A549 (cell line): ENCODE measurements around the gene TRIM39. TPM values are rescaled to one million over a fixed set of nuclear protein-coding genes. Genes with fewer than 3 reads are reported as not detected.
"Not testable (repeated sequence)": the region's sequence is repeated elsewhere in the genome, so short reads cannot be mapped to it uniquely, and the experiment has no call there.

Experiments used
- ATAC-seq, 2 experiments: fragments of 200-7000 bp in 1 of 2; fragments of >200 bp in 1 of 2; cut with Nextera tagmentation in 1 of 2; cut with Tn5 transposase in 1 of 2; 3 replicates each; pipeline versions ENCODE4 v1.8.0 to v1.9.1; 2018 to 2020; ENCODE audit warnings: mild to moderate bottlenecking in 1 of 2, moderate library complexity in 1 of 2
- CTCF ChIA-PET: fragments of 300-600 bp; sonication (Branson Sonifier 250); formaldehyde crosslinking; extraction: SDS; loops from one replicate; lab custom pipeline; 2021; ENCODE audit warnings: antibody characterized with exemption, inconsistent platforms; lab: Yijun Ruan, JAX
- POLR2A ChIA-PET: fragments of 350-600 bp; formaldehyde crosslinking; extraction: SDS; loops from one replicate; lab custom pipeline; 2021; ENCODE audit warnings: antibody characterized with exemption, inconsistent platforms; lab: Yijun Ruan, JAX
- DNase-seq, 2 experiments: peaks; one replicate each; pipeline versions ENCODE4 v3.0.0 to v3.0.0-alpha.2; 2011 to 2016; ENCODE audit warnings: low read depth in 1 of 2, low spot score in 1 of 2
- FAIRE-seq: peaks from 2 replicates; lab custom pipeline; 2011; peaks lifted over from hg19 to GRCh38; lab: Jason Lieb, UNC
- H3K27ac ChIP-seq, 2 experiments: fragments of >200 bp; sonication (Bioruptor Twin); formaldehyde crosslinking; 3 replicates each; pipeline ENCODE4 v1.5.1; 2016 to 2017
- H3K4me1 ChIP-seq: fragments of >200 bp; sonication (Bioruptor Twin); formaldehyde crosslinking; 3 replicates; pipeline ENCODE4 v1.6.1; 2016
- H3K4me2 ChIP-seq: fragments of >200 bp; sonication (Bioruptor Twin); formaldehyde crosslinking; 3 replicates; pipeline ENCODE4 v1.6.1; 2016
- H3K4me3 ChIP-seq: fragments of >200 bp; sonication (Bioruptor Twin); formaldehyde crosslinking; 3 replicates; pipeline ENCODE4 v1.5.1; 2016
- H3K9me3 ChIP-seq: fragments of >200 bp; sonication (Bioruptor Twin); formaldehyde crosslinking; 3 replicates; pipeline ENCODE4 v1.6.1; 2016
- CEBPB ChIP-seq, 2 experiments: fragments of >200 bp in 1 of 2; sonication (Bioruptor Twin) in 1 of 2; formaldehyde crosslinking in 1 of 2; IDR thresholded peaks; 2 replicates each; pipeline ENCODE4 v1.6.1; 2012 to 2016
- CHD4 ChIP-seq: fragments of 200-600 bp; sonication (generic); IDR thresholded peaks from 2 replicates; pipeline ENCODE4 v1.6.1; 2016; ENCODE audit warnings: antibody characterized with exemption, mild to moderate bottlenecking, borderline replicate concordance
- EHF ChIP-seq: fragments of 250-450 bp; sonication (Bioruptor Pico); IDR thresholded peaks from 2 replicates; pipeline ENCODE4 v1.5.0; 2020; ENCODE audit warnings: mild to moderate bottlenecking
- FOSB ChIP-seq: fragments of 250-450 bp; sonication (Bioruptor Pico); IDR thresholded peaks from 2 replicates; pipeline ENCODE4 v1.5.0; 2020; ENCODE audit warnings: mild to moderate bottlenecking, moderate library complexity
- FOXS1 ChIP-seq: fragments of 250-450 bp; sonication (Bioruptor Pico); IDR thresholded peaks from 2 replicates; pipeline ENCODE4 v1.5.0; 2020; ENCODE audit warnings: mild to moderate bottlenecking, moderate library complexity
- HDAC2 ChIP-seq: fragments of 200-600 bp; sonication (generic); IDR thresholded peaks from 2 replicates; pipeline ENCODE4 v1.6.1; 2016
- HEYL ChIP-seq: fragments of 250-450 bp; sonication (Bioruptor Pico); IDR thresholded peaks from 2 replicates; pipeline ENCODE4 v1.8.0; 2021; ENCODE audit warnings: mild to moderate bottlenecking, moderate library complexity
- HOXA7 ChIP-seq: fragments of 250-450 bp; sonication (Bioruptor Pico); IDR thresholded peaks from 2 replicates; pipeline ENCODE4 v1.5.0; 2020; ENCODE audit warnings: mild to moderate bottlenecking, moderate library complexity
- JUN ChIP-seq, 2 experiments: fragments of >200 bp; sonication (Bioruptor Twin); formaldehyde crosslinking; IDR thresholded peaks; 2 replicates in 1 of 2; 3 replicates in 1 of 2; pipeline ENCODE4 v1.6.1; 2016 to 2017
- MAFK ChIP-seq: fragments of 450-650 bp; IDR thresholded peaks from 2 replicates; pipeline ENCODE4 v1.6.1; 2014; ENCODE audit not compliant: partially characterized antibody
- PHF8 ChIP-seq: fragments of 200-600 bp; sonication (generic); IDR thresholded peaks from 2 replicates; pipeline ENCODE4 v1.6.1; 2016; ENCODE audit warnings: low read depth, mild to moderate bottlenecking, antibody characterized with exemption, moderate library complexity, borderline replicate concordance
- POLR2AphosphoS2 ChIP-seq: conservative IDR thresholded peaks from 2 replicates; pipeline ENCODE4 v1.6.1; 2012; ENCODE audit warnings: low read length, improper control_type of control experiment, inconsistent platforms
- RCOR1 ChIP-seq: fragments of 150-350 bp; IDR thresholded peaks from 2 replicates; pipeline ENCODE4 v1.6.1; 2014; ENCODE audit warnings: antibody characterized with exemption, low read length, low read depth
- RFX5 ChIP-seq: fragments of 450-650 bp; IDR thresholded peaks from 2 replicates; pipeline ENCODE4 v1.7.1; 2014; ENCODE audit warnings: antibody characterized with exemption, mild to moderate bottlenecking, moderate library complexity
- RNF2 ChIP-seq: fragments of 200-600 bp; sonication (generic); IDR thresholded peaks from 2 replicates; pipeline ENCODE4 v1.6.1; 2016; ENCODE audit warnings: low read depth, mild to moderate bottlenecking, antibody characterized with exemption, moderate library complexity, borderline replicate concordance
- SMC3 ChIP-seq: fragments of >200 bp; sonication (Bioruptor Twin); formaldehyde crosslinking; IDR thresholded peaks from 3 replicates; pipeline ENCODE4 v1.6.1; 2018; ENCODE audit warnings: inconsistent platforms
- SREBF2 ChIP-seq: fragments of 450-650 bp; IDR thresholded peaks from 2 replicates; pipeline ENCODE4 v1.6.1; 2014; ENCODE audit warnings: mild to moderate bottlenecking, moderate library complexity
- ZC3H11A ChIP-seq: fragments of 450-650 bp; IDR thresholded peaks from 2 replicates; pipeline ENCODE4 v1.6.1; 2014; ENCODE audit warnings: antibody characterized with exemption, mild to moderate bottlenecking
- WGBS: methylation state at CpG from one replicate; pipeline ENCODE4 v1.1.6; 2017; ENCODE audit errors: missing lambda C conversion rate; 5-methylcytosine and 5-hydroxymethylcytosine counted together
- polyA plus RNA-seq, 4 experiments: library from polyadenylated mRNA; depleted of rRNA in 3 of 4; stranded (reverse); fragments of >200 nt; fragmentation: RNase III in 1 of 4; extraction: RNeasy Plus Mini Kit Qiagen cat#74134 plus additional on column Dnase treatment in 1 of 4; gene quantifications; 2 replicates in 3 of 4; 3 replicates in 1 of 4; pipeline ENCODE4 v1.2.3, GENCODE V29; 2011 to 2017
- TF ChIP-seq, protein P1 (sequence below): fragments of 150-350 bp; IDR thresholded peaks from 2 replicates; pipeline ENCODE4 v1.6.1; 2014; ENCODE audit warnings: low read depth, mild to moderate bottlenecking, low read length
- TF ChIP-seq, protein P2 (sequence below): IDR thresholded peaks from 2 replicates; pipeline ENCODE4 v1.6.1; 2012
- TF ChIP-seq, protein P3 (sequence below): IDR thresholded peaks from 2 replicates; pipeline ENCODE4 v1.6.1; 2012
- TF ChIP-seq, protein P4 (sequence below): fragments of 200-600 bp; sonication (generic); IDR thresholded peaks from 2 replicates; pipeline ENCODE4 v1.6.1; 2016; ENCODE audit warnings: antibody characterized with exemption, mild to moderate bottlenecking, moderate library complexity

The TRIM39 gene
- polyA plus RNA-seq, 2 of the 4 experiments (the other 2 are of a cell fraction), result 7.1 to 8.1 TPM

DNA sequence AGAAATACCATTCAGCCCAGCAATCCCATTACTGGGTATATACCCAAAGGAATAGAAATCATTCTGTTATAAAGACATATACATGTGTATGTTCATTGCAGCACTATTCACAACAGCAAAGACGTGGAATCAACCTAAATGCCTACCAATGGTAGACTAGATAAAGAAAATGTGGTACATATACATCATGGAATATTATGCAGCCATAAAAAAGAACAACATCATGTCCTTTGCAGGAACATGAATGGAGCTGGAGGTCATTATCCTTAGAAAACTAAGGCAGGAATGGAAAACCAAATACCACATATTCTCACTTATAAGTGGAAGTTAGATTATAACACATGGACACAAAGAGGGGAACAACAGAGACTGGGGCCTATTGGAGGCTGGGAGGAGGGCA lies 42.6 kb downstream of the TRIM39 start:
- whole genome bisulfite sequencing, result 0% methylated on average over 1 of the region's 1 CpG

DNA sequence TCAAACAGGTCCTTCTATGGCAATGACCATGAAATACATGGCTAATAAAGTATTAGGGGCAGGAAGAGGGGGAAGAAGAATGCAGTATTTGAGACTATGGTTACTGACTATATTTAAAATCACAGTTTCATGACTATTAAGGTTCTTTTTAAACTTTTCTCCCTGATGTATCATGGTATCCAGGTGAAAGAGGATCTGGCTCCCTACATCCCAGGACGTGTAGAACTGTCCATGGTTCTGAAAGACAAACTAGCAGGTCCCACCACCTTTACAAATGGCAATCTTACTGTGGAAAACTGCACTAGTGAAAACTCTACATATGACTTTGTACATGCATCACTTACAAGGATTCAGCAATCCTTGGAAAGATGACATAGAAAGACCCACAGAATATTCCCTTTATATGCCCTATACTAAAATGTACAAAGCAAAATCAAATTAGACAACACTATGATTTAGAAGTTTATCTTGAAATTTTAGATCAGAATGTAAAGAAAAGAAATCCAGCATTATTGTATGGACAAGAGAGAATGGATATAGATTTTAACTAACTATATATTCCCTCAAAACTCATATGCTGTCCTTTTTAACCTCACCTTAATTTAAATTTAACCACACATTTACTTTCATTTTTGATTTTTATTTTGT lies 51.7 kb downstream of the TRIM39 start:
- no peak for ATAC-seq
- CTCF ChIA-PET, result no interaction called here

More for the DNA sequence above, 42.6 kb downstream of the TRIM39 start:
- FAIRE-seq, H3K4me1 ChIP-seq, H3K9me3 ChIP-seq, H3K27ac ChIP-seq, ATAC-seq, H3K4me2 ChIP-seq, DNase-seq, POLR2A ChIA-PET, H3K4me3 ChIP-seq: not testable (repeated sequence)
- CTCF ChIA-PET, result interaction anchor here (0.9 to 1.1 kb wide), 2 partner anchors 9 to 13 kb away, joined by 3 to 5 read pairs; no protein-coding TSS in a partner anchor

DNA sequence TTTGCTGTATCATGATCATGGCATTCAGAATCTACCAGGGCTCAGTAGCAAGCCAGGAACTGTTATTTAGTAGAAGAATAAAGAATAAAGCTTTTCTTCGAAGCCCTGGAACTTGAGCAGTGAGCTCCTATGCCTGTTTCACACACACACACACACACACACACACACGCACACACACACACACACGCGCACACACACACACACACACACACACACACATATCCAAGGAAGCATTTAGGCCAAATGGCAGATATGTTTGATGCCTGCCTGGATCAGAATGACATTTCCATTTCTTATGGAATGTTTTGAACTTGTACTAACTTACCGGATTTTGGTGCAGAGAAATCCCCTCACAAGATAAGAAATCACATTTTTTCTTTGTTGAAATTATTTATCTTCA lies 53.7 kb downstream of the TRIM39 start:
- WGBS, result 21% methylated on average over 4 of the region's 5 CpGs
- ChIA-PET CTCF (interaction anchor here (0.7 to 1.6 kb wide), 4 partner anchors 22 to 292 kb away, joined by 3 to 6 read pairs (median 4); partner anchors contain the start of gene DHX16), POLR2A (no interaction called here)
- Histone ChIP-seq H3K4me1 (no peaks in the 10 kb centered on the region), H3K27ac (no peak overlapping the region), H3K4me3 (no peak overlapping the region), H3K4me2 (no peak overlapping the region), H3K9me3 (no peaks in the 10 kb centered on the region)
- TF ChIP-seq HOXA7 (CRISPR knock-in tag) (no peak), RFX5 (no peak), HDAC2 (no peak), FOSB (CRISPR knock-in tag) (no peak), EHF (no peak), MAFK (no peak), SMC3 (no peak), RCOR1 (no peak), HEYL (CRISPR knock-in tag) (no peak), POLR2AphosphoS2 (no peak), CEBPB (IDR thresholded peaks at IDR 0.05) (no peak), ZC3H11A (no peak), FOXS1 (CRISPR knock-in tag) (no peak), SREBF2 (no peak), JUN (IDR thresholded peaks at IDR 0.05) (no peak), RNF2 (no peak), CHD4 (no peak)
- TF ChIP-seq, protein P1, sequence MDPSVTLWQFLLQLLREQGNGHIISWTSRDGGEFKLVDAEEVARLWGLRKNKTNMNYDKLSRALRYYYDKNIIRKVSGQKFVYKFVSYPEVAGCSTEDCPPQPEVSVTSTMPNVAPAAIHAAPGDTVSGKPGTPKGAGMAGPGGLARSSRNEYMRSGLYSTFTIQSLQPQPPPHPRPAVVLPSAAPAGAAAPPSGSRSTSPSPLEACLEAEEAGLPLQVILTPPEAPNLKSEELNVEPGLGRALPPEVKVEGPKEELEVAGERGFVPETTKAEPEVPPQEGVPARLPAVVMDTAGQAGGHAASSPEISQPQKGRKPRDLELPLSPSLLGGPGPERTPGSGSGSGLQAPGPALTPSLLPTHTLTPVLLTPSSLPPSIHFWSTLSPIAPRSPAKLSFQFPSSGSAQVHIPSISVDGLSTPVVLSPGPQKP, result no peak
- TF ChIP-seq, protein P2, sequence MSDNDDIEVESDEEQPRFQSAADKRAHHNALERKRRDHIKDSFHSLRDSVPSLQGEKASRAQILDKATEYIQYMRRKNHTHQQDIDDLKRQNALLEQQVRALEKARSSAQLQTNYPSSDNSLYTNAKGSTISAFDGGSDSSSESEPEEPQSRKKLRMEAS, result no peak
- TF ChIP-seq, protein P3, sequence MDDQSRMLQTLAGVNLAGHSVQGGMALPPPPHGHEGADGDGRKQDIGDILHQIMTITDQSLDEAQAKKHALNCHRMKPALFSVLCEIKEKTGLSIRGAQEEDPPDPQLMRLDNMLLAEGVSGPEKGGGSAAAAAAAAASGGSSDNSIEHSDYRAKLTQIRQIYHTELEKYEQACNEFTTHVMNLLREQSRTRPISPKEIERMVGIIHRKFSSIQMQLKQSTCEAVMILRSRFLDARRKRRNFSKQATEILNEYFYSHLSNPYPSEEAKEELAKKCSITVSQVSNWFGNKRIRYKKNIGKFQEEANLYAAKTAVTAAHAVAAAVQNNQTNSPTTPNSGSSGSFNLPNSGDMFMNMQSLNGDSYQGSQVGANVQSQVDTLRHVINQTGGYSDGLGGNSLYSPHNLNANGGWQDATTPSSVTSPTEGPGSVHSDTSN, result no peak
- ATAC-seq, result no peak
- DNase-seq, result no peak
- no peak for FAIRE-seq

More for the DNA sequence above, 51.7 kb downstream of the TRIM39 start:
- Histone ChIP-seq H3K9me3 (no peaks in the 10 kb centered on the region), H3K4me2 (no peak overlapping the region), H3K4me3 (no peak overlapping the region), H3K4me1 (no peaks in the 10 kb centered on the region), H3K27ac (no peak overlapping the region)
- 0% methylated on average over 1 of the region's 1 CpG for WGBS
- DNase-seq, result peak in 1 of 2 experiments; percentile 11
- POLR2A ChIA-PET, result no interaction called here
- TF ChIP-seq PHF8, result no peak
- TF ChIP-seq, protein P4, sequence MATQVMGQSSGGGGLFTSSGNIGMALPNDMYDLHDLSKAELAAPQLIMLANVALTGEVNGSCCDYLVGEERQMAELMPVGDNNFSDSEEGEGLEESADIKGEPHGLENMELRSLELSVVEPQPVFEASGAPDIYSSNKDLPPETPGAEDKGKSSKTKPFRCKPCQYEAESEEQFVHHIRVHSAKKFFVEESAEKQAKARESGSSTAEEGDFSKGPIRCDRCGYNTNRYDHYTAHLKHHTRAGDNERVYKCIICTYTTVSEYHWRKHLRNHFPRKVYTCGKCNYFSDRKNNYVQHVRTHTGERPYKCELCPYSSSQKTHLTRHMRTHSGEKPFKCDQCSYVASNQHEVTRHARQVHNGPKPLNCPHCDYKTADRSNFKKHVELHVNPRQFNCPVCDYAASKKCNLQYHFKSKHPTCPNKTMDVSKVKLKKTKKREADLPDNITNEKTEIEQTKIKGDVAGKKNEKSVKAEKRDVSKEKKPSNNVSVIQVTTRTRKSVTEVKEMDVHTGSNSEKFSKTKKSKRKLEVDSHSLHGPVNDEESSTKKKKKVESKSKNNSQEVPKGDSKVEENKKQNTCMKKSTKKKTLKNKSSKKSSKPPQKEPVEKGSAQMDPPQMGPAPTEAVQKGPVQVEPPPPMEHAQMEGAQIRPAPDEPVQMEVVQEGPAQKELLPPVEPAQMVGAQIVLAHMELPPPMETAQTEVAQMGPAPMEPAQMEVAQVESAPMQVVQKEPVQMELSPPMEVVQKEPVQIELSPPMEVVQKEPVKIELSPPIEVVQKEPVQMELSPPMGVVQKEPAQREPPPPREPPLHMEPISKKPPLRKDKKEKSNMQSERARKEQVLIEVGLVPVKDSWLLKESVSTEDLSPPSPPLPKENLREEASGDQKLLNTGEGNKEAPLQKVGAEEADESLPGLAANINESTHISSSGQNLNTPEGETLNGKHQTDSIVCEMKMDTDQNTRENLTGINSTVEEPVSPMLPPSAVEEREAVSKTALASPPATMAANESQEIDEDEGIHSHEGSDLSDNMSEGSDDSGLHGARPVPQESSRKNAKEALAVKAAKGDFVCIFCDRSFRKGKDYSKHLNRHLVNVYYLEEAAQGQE, result peak; percentile 86
- FAIRE-seq, result no peak
